ENCODE results near the gene TRPV2.

The TRPV2 gene

GRCh38 chr17:16459855-16460550 is 44.6 kb downstream of the TRPV2 start:
- DNase-seq: no peak

GRCh38 chr17:16460796-16461605 is 45.6 kb downstream of the TRPV2 start:
- no peak for DNase-seq

GRCh38 chr17:16461606-16461866 is 46.2 kb downstream of the TRPV2 start:
- no peak for DNase-seq

GRCh38 chr17:16462070-16462864 is 46.9 kb downstream of the TRPV2 start:
- DNase-seq: no peak

GRCh38 chr17:16463358-16464302 is 48.3 kb downstream of the TRPV2 start:
- DNase-seq: no peak

- no peak for DNase-seq
Measured at GRCh38 chr17:16464303-16465051, 49.1 kb downstream of the TRPV2 start.

GRCh38 chr17:16465052-16465312 is 49.6 kb downstream of the TRPV2 start:
- DNase-seq: no peak

- DNase-seq: no peak
Measured at GRCh38 chr17:16465861-16466338, 50.5 kb downstream of the TRPV2 start.

GRCh38 chr17:16466407-16466806 is 51.0 kb downstream of the TRPV2 start:
- DNase-seq: no peak

GRCh38 chr17:16467044-16467443 is 51.7 kb downstream of the TRPV2 start:
- no peak for DNase-seq

- no peak for DNase-seq
Measured at GRCh38 chr17:16467886-16468285, 52.5 kb downstream of the TRPV2 start.

GRCh38 chr17:16468428-16468992 is 53.1 kb downstream of the TRPV2 start:
- DNase-seq: no peak

GRCh38 chr17:16470265-16470664 is 54.9 kb downstream of the TRPV2 start:
- DNase-seq: no peak

- no peak for DNase-seq
Measured at GRCh38 chr17:16471295-16471694, 55.9 kb downstream of the TRPV2 start.

- DNase-seq: no peak
Measured at GRCh38 chr17:16472539-16472938, 57.2 kb downstream of the TRPV2 start.

GRCh38 chr17:16473044-16474011 is 58.0 kb downstream of the TRPV2 start:
- DNase-seq: no peak

GRCh38 chr17:16474012-16474725 is 58.8 kb downstream of the TRPV2 start:
- no peak for DNase-seq

- DNase-seq: no peak
Measured at GRCh38 chr17:16475179-16475704, 59.9 kb downstream of the TRPV2 start.

- DNase-seq: no peak
Measured at GRCh38 chr17:16477255-16477654, 61.9 kb downstream of the TRPV2 start.
